Erythroblast (primary cell): Measurements from ENCODE around the gene HOXC10.

ENCODE experiments used
- GATA1 ChIP-seq: IDR thresholded peaks from 2 replicates; pipeline ENCODE4 v1.6.1; 2011; ENCODE audit warnings: low read depth, mild to moderate bottlenecking, control low read depth, low read length, moderate library complexity
- POLR2A ChIP-seq: IDR thresholded peaks from 2 replicates; pipeline ENCODE4 v1.6.1; 2011; ENCODE audit warnings: mild to moderate bottlenecking, low read length

DNA sequence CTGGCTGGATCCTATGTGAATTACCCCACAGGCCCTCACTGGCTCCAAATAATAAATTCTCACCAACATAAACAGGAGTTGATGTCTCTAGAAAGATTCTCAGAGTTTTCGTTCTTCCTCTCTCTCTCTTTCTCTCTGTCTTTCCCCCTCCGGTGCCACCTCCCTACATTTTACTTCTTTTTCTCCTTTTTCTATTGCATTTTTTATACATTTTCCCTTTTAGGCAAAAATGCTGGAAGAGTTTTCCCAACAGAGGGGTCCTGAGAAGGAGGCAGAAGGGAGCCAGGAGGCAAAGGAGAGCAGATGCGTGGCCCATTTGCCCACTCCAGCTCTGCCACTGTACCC lies 42.5 kb downstream of the HOXC10 start:
- TF ChIP-seq POLR2A, result no peak
- no peak for TF ChIP-seq GATA1
